K562 (cell line): Measurements from ENCODE around the gene NFRKB. TPM values are rescaled to one million over a fixed set of nuclear protein-coding genes. Genes with fewer than 3 reads are reported as not detected.

Source experiments
- ATF1 ChIP-seq, 2 experiments: fragments of 450-650 bp in 1 of 2; IDR thresholded peaks; 2 replicates each; pipeline ENCODE4 v1.6.1; 2016; ENCODE audit warnings: missing compliant biosample characterization in 1 of 2, missing genetic modification characterization in 1 of 2
- CBX8 ChIP-seq: fragments of 200-600 bp; sonication (generic); IDR thresholded peaks from 2 replicates; pipeline ENCODE4 v1.6.1; 2012; ENCODE audit warnings: borderline replicate concordance, mixed run types, low read depth, mild to moderate bottlenecking, moderate library complexity, mixed read lengths, low read length, control low read depth, inconsistent platforms; ENCODE audit not compliant: poor library complexity, severe bottlenecking; ENCODE audit errors: extremely low read depth
- DPF2 ChIP-seq: fragments of 450-650 bp; IDR thresholded peaks from 2 replicates; pipeline ENCODE4 v1.6.1; 2016
- HMG20A ChIP-seq: fragments of 450-650 bp; formaldehyde crosslinking; conservative IDR thresholded peaks from 2 replicates; pipeline ENCODE4 v1.4.0; 2020; ENCODE audit warnings: mild to moderate bottlenecking, mixed read lengths
- IRF2 ChIP-seq: sonication (generic); formaldehyde crosslinking; IDR thresholded peaks from 2 replicates; pipeline ENCODE4 v1.8.1; 2022; ENCODE audit warnings: mild to moderate bottlenecking, missing genetic modification reagents
- MEIS2 ChIP-seq: fragments of 450-650 bp; IDR thresholded peaks from 2 replicates; pipeline ENCODE4 v1.6.1; 2014; ENCODE audit warnings: mild to moderate bottlenecking; ENCODE audit not compliant: partially characterized antibody
- NR2C1 ChIP-seq, 2 experiments: fragments of 450-650 bp; IDR thresholded peaks; 2 replicates each; pipeline ENCODE4 v1.6.1; 2017; ENCODE audit warnings: mild to moderate bottlenecking in 2 of 2, antibody characterized with exemption in 1 of 2, inconsistent platforms in 1 of 2, missing compliant biosample characterization in 1 of 2, missing genetic modification characterization in 1 of 2
- NR3C1 ChIP-seq: sonication (generic); formaldehyde crosslinking; IDR thresholded peaks from 2 replicates; pipeline ENCODE4 v1.8.1; 2022; ENCODE audit warnings: missing genetic modification reagents
- RBM39 ChIP-seq: fragments of 200-400 bp; formaldehyde crosslinking; optimal IDR thresholded peaks from 2 replicates; pipeline ENCODE3; 2018; ENCODE audit warnings: low read depth, low read length
- SMC3 ChIP-seq: conservative IDR thresholded peaks from 2 replicates; pipeline ENCODE4 v1.6.1; 2011; ENCODE audit warnings: low read depth, low read length, improper control_type of control experiment; ENCODE audit not compliant: insufficient read depth
- SREBF2 ChIP-seq: sonication (generic); formaldehyde crosslinking; IDR thresholded peaks from 2 replicates; pipeline ENCODE4 v1.4.0; 2020; ENCODE audit warnings: mild to moderate bottlenecking, missing genetic modification reagents
- ZNF175 ChIP-seq: fragments of 200-800 bp; sonication (Bioruptor generic); IDR thresholded peaks from 2 replicates; pipeline ENCODE4 v1.6.1; 2016; ENCODE audit warnings: low read depth, mild to moderate bottlenecking, missing genetic modification characterization, missing compliant biosample characterization
- ZSCAN32 ChIP-seq: fragments of 450-650 bp; formaldehyde crosslinking; IDR thresholded peaks from 2 replicates; pipeline ENCODE4 v1.4.0; 2020; ENCODE audit warnings: mild to moderate bottlenecking, moderate library complexity
- polyA plus RNA-seq, 8 experiments: library from polyadenylated mRNA; depleted of rRNA in 4 of 8; stranded (reverse) in 5 of 8; unstranded in 3 of 8; fragments of >200 nt; fragmentation: Nextera tagmentation in 2 of 8; fragmentation: Illumina TruSeq in 1 of 8; extraction: Ambion mirVana in 2 of 8; extraction: Trizol in 1 of 8; gene quantifications; 2 replicates each; pipeline versions ENCODE4 v1.2.1 to v1.2.3, GENCODE V29; 2011 to 2014; ENCODE audit warnings: inconsistent platforms in 1 of 8, missing spikeins in 1 of 8
- total RNA-seq, 7 experiments: library from RNA; depleted of rRNA in 6 of 7; stranded (reverse); fragments of >200 nt in 6 of 7; fragmentation: Illumina TruSeq in 2 of 7; extraction: Trizol in 2 of 7; gene quantifications; 2 replicates each; pipeline versions ENCODE4 v1.2.1 to v1.2.3, GENCODE V29; 2011 to 2021; ENCODE audit warnings: low replicate concordance in 1 of 7
- TF ChIP-seq, protein P1 (sequence below): fragments of 200-800 bp; sonication (Bioruptor generic); IDR thresholded peaks from 2 replicates; pipeline ENCODE4 v1.6.1; 2017; ENCODE audit warnings: missing genetic modification characterization, missing compliant biosample characterization
- TF ChIP-seq, protein P2 (sequence below): fragments of 450-650 bp; formaldehyde crosslinking; IDR thresholded peaks from 2 replicates; pipeline ENCODE4 v1.4.0; 2022; ENCODE audit warnings: missing genetic modification characterization
- TF ChIP-seq, protein P3 (sequence below): fragments of 250-450 bp; sonication (Bioruptor Pico); IDR thresholded peaks from 2 replicates; pipeline ENCODE4 v1.5.0; 2021
- TF ChIP-seq, protein P4 (sequence below): fragments of 450-650 bp; IDR thresholded peaks from 2 replicates; pipeline ENCODE4 v1.6.1; 2016
- TF ChIP-seq, protein P5 (sequence below), 2 experiments: fragments of 450-650 bp; conservative IDR thresholded peaks; 2 replicates each; pipeline ENCODE4 v1.6.1; 2017; ENCODE audit warnings: mild to moderate bottlenecking in 2 of 2, moderate library complexity in 2 of 2

The NFRKB gene
- total and polyA plus RNA-seq, 9 of the 15 experiments (the other 6 are each of a cell fraction or from before 2014, with no cell fraction given) = 7.1 to 42.6 (median 23.9) TPM

DNA sequence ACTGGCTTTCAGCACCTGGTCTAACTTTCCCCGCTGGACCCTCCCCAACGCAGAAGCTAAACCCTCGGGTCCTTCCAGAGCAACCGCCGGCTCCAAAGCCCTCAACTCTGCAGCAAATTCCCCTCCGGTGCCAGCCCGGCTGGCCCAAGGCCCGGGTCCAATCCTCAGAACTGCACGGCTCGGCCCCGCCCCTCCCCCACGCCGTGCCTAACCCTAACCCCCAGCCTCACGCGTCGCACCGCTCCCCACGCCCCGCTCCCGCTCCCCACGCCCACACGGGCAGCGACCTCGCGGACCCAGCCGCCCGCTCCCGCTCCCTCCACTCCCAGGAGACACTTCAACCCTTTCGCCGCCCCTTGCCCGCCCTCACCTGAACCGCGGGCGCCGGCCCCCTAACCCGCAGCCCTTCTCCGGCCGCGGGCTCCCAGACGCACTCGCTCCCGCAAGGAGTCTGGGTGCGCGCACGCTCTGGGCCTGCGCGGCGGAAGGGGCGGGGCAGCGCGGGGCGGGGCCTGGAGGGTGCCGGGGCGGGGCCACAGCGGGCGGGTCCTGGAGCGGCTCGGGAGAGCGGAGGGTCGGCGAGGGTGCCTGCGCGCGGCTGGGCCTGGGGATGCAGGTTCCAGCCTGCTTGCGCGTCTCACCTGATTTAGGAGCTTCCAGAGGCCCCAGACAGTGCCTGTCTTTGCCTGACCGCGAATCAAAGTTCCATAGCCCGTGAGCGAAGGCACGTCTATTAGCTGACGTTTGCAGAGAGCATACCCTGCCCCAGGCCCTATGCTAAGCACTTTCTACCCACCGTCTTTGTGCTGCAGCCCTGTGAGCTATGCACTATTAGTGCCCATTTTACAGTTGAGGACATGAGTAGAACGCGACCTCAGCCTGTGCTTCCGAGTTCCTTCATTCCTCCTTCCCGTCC, at the start of gene NFRKB (continued):
- TF ChIP-seq ATF1 (CRISPR knock-in tag; IDR thresholded peaks at IDR 0.05) (no peak), ATF1 (tag; IDR thresholded peaks at IDR 0.05) (no peak), MEIS2 (no peak), CBX8 (no peak), RBM39 (no peak), ZNF175 (no peak), HMG20A (no peak), SREBF2 (CRISPR knock-in tag) (no peak), SMC3 (no peak), DPF2 (no peak), NR2C1 (IDR thresholded peaks at IDR 0.05) (no peak), NR2C1 (tag; IDR thresholded peaks at IDR 0.05) (no peak), IRF2 (CRISPR knock-in tag) (no peak), ZSCAN32 (CRISPR knock-in tag) (no peak), NR3C1 (CRISPR knock-in tag) (no peak)
- TF ChIP-seq, protein P1, sequence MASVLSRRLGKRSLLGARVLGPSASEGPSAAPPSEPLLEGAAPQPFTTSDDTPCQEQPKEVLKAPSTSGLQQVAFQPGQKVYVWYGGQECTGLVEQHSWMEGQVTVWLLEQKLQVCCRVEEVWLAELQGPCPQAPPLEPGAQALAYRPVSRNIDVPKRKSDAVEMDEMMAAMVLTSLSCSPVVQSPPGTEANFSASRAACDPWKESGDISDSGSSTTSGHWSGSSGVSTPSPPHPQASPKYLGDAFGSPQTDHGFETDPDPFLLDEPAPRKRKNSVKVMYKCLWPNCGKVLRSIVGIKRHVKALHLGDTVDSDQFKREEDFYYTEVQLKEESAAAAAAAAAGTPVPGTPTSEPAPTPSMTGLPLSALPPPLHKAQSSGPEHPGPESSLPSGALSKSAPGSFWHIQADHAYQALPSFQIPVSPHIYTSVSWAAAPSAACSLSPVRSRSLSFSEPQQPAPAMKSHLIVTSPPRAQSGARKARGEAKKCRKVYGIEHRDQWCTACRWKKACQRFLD (CRISPR knock-in tag) = no peak
- TF ChIP-seq, protein P2, sequence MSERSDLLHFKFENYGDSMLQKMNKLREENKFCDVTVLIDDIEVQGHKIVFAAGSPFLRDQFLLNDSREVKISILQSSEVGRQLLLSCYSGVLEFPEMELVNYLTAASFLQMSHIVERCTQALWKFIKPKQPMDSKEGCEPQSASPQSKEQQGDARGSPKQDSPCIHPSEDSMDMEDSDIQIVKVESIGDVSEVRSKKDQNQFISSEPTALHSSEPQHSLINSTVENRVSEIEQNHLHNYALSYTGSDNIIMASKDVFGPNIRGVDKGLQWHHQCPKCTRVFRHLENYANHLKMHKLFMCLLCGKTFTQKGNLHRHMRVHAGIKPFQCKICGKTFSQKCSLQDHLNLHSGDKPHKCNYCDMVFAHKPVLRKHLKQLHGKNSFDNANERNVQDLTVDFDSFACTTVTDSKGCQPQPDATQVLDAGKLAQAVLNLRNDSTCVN (CRISPR knock-in tag) = no peak
- TF ChIP-seq, protein P3, sequence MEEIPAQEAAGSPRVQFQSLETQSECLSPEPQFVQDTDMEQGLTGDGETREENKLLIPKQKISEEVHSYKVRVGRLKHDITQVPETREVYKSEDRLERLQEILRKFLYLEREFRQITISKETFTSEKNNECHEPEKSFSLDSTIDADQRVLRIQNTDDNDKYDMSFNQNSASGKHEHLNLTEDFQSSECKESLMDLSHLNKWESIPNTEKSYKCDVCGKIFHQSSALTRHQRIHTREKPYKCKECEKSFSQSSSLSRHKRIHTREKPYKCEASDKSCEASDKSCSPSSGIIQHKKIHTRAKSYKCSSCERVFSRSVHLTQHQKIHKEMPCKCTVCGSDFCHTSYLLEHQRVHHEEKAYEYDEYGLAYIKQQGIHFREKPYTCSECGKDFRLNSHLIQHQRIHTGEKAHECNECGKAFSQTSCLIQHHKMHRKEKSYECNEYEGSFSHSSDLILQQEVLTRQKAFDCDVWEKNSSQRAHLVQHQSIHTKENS (CRISPR knock-in tag) = no peak
- TF ChIP-seq, protein P4, sequence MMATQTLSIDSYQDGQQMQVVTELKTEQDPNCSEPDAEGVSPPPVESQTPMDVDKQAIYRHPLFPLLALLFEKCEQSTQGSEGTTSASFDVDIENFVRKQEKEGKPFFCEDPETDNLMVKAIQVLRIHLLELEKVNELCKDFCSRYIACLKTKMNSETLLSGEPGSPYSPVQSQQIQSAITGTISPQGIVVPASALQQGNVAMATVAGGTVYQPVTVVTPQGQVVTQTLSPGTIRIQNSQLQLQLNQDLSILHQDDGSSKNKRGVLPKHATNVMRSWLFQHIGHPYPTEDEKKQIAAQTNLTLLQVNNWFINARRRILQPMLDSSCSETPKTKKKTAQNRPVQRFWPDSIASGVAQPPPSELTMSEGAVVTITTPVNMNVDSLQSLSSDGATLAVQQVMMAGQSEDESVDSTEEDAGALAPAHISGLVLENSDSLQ = no peak
- TF ChIP-seq, protein P5, sequence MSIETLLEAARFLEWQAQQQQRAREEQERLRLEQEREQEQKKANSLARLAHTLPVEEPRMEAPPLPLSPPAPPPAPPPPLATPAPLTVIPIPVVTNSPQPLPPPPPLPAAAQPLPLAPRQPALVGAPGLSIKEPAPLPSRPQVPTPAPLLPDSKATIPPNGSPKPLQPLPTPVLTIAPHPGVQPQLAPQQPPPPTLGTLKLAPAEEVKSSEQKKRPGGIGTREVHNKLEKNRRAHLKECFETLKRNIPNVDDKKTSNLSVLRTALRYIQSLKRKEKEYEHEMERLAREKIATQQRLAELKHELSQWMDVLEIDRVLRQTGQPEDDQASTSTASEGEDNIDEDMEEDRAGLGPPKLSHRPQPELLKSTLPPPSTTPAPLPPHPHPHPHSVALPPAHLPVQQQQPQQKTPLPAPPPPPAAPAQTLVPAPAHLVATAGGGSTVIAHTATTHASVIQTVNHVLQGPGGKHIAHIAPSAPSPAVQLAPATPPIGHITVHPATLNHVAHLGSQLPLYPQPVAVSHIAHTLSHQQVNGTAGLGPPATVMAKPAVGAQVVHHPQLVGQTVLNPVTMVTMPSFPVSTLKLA (conservative IDR thresholded peaks at IDR 0.05) = peak; percentile 60 to 73
